IMR-90 (cell line): ENCODE data around the gene FAM174B.
A peak's percentile ranks its signal among the peaks of the same experiment; 100 is the strongest.

Experiments used
- CTCF ChIP-seq: conservative IDR thresholded peaks from 2 replicates; pipeline ENCODE4 v1.5.1; 2012; ENCODE audit warnings: mild to moderate bottlenecking, low read depth, low read length, improper control_type of control experiment
- MAZ ChIP-seq: IDR thresholded peaks from 2 replicates; pipeline ENCODE4 v1.6.1; 2012; ENCODE audit warnings: low read depth, mild to moderate bottlenecking, low read length, improper control_type of control experiment, moderate library complexity, borderline replicate concordance
- NFE2L2 ChIP-seq: fragments of 150-350 bp; IDR thresholded peaks from 2 replicates; pipeline ENCODE4 v1.6.1; 2016; ENCODE audit warnings: low read depth, mild to moderate bottlenecking, low read length
- POLR2A ChIP-seq: IDR thresholded peaks from 2 replicates; pipeline ENCODE4 v1.6.1; 2012; ENCODE audit warnings: mild to moderate bottlenecking, low read depth, low read length
- RAD21 ChIP-seq: IDR thresholded peaks from 2 replicates; pipeline ENCODE4 v1.6.1; 2012; ENCODE audit warnings: low read length, improper control_type of control experiment
- TF ChIP-seq, protein P1 (sequence below): fragments of 150-350 bp; IDR thresholded peaks from 2 replicates; pipeline ENCODE4 v1.6.1; 2017; ENCODE audit warnings: mild to moderate bottlenecking, antibody characterized with exemption, low read length, low read depth

DNA sequence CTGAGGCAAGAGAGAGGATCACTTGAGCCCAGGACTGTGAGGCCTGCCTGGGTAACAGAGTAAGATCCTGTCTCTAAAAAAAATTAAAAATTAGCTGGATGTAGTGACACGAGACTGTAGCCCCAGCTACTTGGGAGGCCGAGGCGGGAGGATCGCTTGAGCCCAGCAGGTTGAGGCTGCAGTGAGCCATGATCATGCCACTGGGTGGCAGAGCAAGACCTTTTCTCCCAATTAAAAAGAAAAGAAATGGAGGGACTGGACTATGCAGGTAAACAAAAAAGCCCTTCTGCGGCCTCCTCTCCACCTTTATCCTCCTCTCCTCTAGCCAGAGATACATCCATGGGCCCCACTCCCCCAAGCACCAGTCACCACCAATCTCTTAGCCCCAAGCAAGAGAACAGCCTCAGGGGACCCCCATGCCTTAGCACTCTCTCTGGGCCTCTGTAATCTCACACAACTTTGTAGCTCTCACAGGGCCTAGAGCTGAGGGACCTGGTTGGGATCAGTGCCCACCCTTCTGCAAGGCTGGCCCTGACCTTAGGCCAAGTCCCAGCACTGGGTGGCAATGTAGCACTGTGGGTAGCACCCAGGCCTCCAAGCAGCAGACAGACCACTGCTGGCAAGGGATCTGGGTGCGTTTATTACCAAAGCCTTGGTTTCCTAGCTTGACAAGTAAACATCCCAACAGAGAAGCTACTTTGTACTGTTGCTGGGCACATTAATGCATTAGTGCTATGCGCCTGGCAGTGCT, 43.4 kb downstream of the FAM174B start:
- TF ChIP-seq CTCF (0 out of 2 replicates have a peak, but pooled peaks have one; percentile 3), RAD21 (no peak), MAZ (no peak), NFE2L2 (no peak), POLR2A (no peak)
- TF ChIP-seq, protein P1, sequence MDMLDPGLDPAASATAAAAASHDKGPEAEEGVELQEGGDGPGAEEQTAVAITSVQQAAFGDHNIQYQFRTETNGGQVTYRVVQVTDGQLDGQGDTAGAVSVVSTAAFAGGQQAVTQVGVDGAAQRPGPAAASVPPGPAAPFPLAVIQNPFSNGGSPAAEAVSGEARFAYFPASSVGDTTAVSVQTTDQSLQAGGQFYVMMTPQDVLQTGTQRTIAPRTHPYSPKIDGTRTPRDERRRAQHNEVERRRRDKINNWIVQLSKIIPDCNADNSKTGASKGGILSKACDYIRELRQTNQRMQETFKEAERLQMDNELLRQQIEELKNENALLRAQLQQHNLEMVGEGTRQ: no peak
